Right renal cortex interstitium (tissue), 3 donors: ENCODE measurements around the gene GPC5. TPM values are rescaled to one million over a fixed set of nuclear protein-coding genes. Genes with fewer than 3 reads are reported as not detected.
A peak's percentile ranks its signal among the peaks of the same experiment; 100 is the strongest.

Experiments used
- DNase-seq, 3 donors: peaks; one replicate each; pipeline ENCODE4 v3.0.0-alpha.2; 2013; ENCODE audit warnings: low read depth in 3 of 3, low spot score in 2 of 3
- polyA plus RNA-seq, 3 donors: library from polyadenylated mRNA; unstranded; fragments of 120-200 nt; gene quantifications; one replicate each; pipeline ENCODE4 v1.2.1, GENCODE V29; 2013; ENCODE audit not compliant: insufficient read length in 3 of 3

The GPC5 gene
- polyA plus RNA-seq, 3 donors = 3.5 to 6.2 (median 4.8) TPM

GRCh38 chr13:92074658-92075057, 676.2 kb downstream of the GPC5 start:
- peak in 1 of 3 donors; percentile 1 for DNase-seq

DNA sequence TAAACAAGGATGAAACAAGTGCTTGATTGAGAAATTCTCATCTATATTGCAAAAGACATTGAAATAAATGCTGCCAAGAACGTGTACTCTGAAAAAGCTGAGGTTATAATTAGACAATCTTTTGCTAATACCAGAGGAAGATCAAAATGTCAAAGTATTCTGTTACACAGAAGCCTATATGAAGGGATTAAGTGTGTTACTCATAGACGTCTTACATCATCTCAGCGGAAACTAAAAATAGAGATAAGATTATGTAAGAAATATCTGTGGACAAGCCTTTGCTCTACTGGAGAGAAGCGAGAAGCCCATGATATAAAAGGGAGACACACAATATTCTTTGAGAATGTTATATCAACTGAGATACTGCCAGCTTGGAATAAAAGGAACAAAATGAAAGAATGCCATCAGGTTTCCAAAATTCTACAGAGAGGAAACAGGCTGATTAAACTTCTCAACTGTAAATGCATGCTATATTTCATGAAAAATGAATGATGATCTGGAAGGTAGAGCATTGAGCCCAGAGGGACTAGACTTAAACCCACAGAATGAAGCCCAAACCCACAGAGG, 699.0 kb downstream of the GPC5 start:
- DNase-seq = no peak

- no peak for DNase-seq
Measured at GRCh38 chr13:92101801-92102200, 703.4 kb downstream of the GPC5 start.

GRCh38 chr13:92103689-92104153, 705.3 kb downstream of the GPC5 start:
- DNase-seq = peak in 2 of 3 donors; percentile 35 to 47

- DNase-seq = no peak
Measured at GRCh38 chr13:92122186-92122853, 723.9 kb downstream of the GPC5 start.

- DNase-seq = no peak
Measured at GRCh38 chr13:92126399-92126798, 728.0 kb downstream of the GPC5 start.

GRCh38 chr13:92135509-92135908, 737.1 kb downstream of the GPC5 start:
- DNase-seq = no peak

DNA sequence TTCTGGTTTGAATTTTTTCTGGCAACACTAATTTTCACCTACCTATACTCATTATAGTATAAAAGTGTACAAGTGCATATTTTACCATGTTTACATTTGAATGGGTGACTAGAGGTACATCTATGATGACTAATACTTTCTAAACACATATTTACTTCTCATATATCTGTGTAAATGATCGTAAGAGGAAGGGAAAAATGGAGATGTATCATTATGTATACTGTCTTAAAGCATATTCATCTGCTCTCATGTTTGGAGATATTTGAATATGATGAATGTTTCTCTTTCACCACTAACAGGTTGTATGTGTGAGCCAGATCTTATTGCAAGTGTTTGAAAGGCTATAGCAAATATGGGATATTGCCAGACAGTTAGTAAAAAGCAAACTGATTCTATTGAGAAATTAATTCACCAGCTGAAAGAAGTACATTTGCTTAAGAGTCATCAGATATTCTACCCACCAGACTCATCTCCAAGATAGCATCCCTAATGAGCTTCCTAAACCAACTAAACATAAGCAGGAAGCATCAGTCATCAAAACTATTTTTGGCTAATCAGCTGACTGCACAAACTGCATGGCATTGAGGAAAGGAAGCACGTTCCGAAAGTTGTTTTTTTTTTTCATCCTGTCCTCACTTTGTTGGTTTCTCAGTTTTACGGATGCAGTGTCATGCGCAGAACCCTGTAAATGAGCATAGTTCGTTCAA, 738.2 kb downstream of the GPC5 start:
- no peak for DNase-seq

DNA sequence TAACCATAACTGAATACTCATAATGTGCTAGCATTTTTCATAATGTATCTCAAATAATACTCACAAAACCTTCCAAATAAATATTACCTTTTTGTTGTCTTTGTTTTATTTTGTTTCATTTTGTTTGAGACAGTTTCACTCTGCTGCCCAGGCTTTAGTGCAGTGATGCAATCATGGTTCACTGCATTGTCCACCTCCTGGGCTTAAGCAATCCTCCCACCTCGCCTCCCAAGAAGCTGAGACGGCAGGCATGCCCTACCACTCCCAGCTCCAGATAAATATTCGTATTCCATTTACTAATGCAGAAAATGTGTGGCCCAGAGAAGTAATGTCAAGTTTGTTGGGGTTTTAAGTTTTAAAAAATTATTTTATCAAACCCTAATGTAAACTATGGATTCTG, 739.1 kb downstream of the GPC5 start:
- peak in 1 of 3 donors; percentile 9 for DNase-seq

DNA sequence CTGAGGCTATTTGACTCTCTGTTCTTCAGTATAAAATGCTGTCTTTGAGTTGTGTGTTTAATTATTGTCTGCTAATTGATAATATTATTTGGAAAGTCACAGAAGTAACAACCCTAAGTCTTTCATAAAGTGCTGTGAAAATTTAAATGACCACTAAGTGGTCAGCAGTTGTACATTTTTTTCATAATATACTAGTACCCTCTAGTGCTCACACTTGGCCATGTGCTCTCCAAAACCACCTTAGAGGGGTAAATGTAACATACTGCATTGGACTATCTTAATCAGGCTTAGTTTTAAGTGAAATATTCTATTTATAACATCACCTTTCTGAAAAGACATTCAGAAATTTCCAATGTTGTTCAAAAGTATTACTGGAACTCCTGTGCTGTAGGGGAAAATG, 745.3 kb downstream of the GPC5 start:
- no peak for DNase-seq

DNA sequence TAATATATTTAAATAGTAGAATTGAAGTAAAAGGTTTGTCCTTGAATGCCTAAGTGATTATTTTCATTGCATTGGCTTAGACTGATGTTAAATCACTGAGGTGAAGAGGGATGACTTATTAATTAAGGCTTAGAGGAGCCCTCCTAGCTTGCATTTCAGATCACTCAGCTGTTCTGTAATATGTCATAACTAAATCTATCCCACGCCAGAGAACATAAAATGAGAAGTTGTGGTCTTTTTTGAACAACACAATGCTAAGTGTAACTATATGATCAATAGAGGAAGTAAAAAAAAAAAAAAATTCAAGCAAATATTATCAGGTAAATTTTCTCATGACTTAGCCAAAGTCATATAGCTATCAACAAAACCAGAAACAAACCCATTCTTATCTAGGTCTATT, 752.2 kb downstream of the GPC5 start:
- no peak for DNase-seq

DNA sequence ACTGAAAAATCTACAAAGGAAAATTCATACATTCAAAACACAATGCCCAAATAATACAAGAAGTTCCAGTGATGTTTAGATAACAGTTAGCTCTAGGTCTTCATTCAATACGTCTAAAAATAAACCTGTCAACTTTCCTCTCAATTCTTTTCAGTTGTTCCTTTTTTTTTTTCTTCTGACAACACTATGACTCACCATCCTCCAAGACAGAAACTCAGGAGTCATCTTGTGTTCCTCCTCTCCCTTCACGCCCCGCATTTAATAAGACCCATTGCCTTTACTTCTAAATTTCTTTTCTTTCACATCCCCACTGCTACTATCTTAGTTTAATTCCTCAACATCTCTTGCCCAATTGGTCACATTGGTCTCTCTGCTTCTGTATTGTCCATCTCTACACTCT, 759.9 kb downstream of the GPC5 start:
- DNase-seq = no peak

GRCh38 chr13:92164822-92165221, 766.4 kb downstream of the GPC5 start:
- no peak for DNase-seq

DNA sequence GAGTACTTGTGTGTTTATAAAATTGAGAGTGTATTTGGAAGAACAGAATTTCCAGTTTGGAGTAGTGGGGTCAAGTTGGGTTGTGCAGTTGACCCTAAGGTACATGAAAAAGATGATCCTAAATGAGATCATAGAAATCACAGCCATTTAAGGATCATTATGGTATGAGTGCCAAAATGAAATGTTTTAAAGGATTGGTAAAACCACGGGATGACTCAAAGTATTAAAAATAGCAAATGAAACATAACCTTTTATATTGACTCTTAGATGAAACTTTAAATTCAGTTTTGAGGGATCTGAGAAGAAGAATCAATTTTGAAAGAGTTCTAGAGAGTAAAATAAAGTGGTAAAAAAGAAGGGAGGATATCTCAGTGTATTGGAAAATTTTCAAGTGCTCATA, 773.8 kb downstream of the GPC5 start:
- no peak for DNase-seq

DNA sequence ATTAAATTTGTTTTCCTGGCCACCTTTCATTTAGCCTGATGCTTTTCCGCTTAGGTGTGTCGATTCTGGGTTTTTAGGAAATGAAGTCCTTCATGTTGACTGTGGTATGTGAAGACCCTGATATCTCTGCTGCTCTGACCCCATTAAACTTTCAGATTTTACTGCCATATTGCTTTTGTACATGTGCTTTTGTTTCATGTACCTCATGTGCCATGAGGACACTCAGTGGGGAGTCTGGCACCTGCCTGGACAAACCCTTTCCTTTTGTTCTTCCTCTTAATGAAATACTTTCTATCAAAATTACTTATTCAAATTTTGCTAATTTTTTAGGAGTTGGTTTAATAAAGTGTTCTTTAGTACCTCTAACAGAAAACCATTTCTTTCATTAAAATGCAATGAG, 774.8 kb downstream of the GPC5 start:
- DNase-seq = no peak

GRCh38 chr13:92175330-92175729, 776.9 kb downstream of the GPC5 start:
- DNase-seq = peak in 1 of 3 donors; percentile 24

DNA sequence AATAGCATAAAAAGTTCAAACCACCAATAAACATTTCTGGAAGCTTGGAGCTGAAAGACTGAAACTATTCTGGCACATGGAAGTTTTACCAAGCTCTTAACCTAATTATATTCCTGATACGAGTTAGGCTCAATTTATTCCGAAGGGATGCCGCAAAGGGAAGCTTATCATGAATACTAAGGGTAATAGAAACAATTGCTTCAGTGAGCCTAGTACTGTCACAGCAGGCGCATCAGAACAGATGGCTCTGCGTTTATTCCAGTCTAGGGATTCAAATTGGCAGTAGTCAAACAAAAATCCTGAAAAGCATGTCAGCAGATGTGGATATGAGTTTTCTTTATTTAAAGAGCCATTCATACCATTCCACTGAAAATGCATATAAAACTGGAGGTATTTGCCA, 779.5 kb downstream of the GPC5 start:
- DNase-seq = no peak

DNA sequence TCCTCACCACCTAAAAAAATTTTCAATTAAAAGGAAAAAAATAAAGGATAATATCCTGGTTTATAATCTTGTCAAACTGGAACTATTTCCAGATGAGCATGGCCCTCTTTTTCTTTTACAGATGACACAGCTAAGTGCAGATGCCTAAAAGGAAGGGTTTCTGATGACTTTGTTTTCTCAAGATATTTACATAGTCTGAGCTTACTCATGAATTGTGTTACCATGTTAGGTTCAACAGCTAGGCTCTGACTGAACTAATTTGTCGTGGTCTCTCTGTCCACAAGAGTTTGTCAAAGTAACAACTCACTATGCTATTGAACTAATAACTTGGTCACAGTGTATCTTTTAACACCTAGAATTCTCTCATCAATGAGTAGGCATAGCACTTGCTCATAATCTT, 780.8 kb downstream of the GPC5 start:
- no peak for DNase-seq

DNA sequence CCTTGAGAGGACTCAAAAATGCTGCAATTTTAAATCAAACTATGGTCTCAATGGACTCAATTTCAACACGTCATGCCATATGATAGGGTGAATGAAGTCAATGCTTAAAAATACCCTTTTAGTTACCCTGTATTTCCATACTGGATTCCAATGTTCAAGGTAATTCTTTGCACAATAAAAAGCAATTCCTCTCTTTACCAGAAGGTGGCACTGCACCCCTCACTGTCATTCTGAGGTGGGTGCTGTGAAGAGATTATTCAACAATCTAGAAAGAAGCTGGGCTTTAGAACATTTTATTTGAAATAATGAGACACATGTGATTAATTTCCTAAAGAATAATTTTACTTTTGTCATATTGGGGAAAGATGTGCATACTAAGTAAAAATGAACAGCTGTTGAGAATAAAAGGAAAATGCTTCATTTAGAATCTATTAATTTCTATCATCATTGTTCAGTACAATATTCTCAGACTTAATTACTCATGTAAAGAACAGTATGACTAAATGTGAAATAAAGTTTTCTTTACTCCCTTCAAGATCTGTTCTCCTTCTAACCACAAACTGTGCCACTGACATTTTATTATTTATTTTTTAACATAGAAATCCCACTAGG, 789.1 kb downstream of the GPC5 start:
- peak in 2 of 3 donors; percentile 21 to 50 for DNase-seq

GRCh38 chr13:92188574-92188973, 790.2 kb downstream of the GPC5 start:
- DNase-seq = no peak

GRCh38 chr13:92196591-92197256, 798.3 kb downstream of the GPC5 start:
- peak in 1 of 3 donors; percentile 10 for DNase-seq
